ENCODE results near the gene SLC25A13. TPM values are rescaled to one million over a fixed set of nuclear protein-coding genes. Genes with fewer than 3 reads are reported as not detected.

SLC25A13 gene
- total and polyA plus RNA-seq, 2 of the 8 experiments (the other 6 are each of a cell fraction or from before 2014, with no cell fraction given) = 30.8 to 85.4 TPM

- no peak overlapping the region for H4K91ac ChIP-seq (replicated peaks; ENCODE audit: insufficient read length, low read length)
- 94% methylated on average over 2 of the region's 2 CpGs; no CpG with 5 or more reads in 1 of the 2 experiments for WGBS, 2 experiments (ENCODE audit: extremely low coverage in 1 of 2, insufficient coverage in 1 of 2, insufficient read length in 1 of 2, insufficient replicate concordance in 2 of 2, low coverage in 1 of 2, low lambda C conversion rate in 2 of 2, missing lambda C conversion rate in 1 of 2)
- TF ChIP-seq BCL11A (IDR thresholded peaks at IDR 0.05; ENCODE audit: low read depth in 2 of 2, low read length in 2 of 2) (no peak), JUN (IDR thresholded peaks at IDR 0.05; ENCODE audit: low read depth, low read length) (no peak), EP300 (IDR thresholded peaks at IDR 0.05; ENCODE audit: borderline replicate concordance in 1 of 2, low read depth in 2 of 2, low read length in 2 of 2) (no peak), KDM4A (IDR thresholded peaks at IDR 0.05; ENCODE audit: low read depth, low read length, severe bottlenecking) (no peak), FOSL1 (IDR thresholded peaks at IDR 0.05; ENCODE audit: insufficient read depth, low read depth, low read length) (no peak), E2F6 (IDR thresholded peaks at IDR 0.05) (no peak), KDM5A (IDR thresholded peaks at IDR 0.05; ENCODE audit: low read length) (no peak), TAF7 (optimal IDR thresholded peaks at IDR 0.05; ENCODE audit: borderline replicate concordance, low read depth, low read length) (no peak), CEBPB (IDR thresholded peaks at IDR 0.05; ENCODE audit: low read depth, low read length) (no peak), HDAC2 (IDR thresholded peaks at IDR 0.05; ENCODE audit: borderline replicate concordance in 1 of 2, low read depth in 2 of 2, low read length in 2 of 2) (no peak), PHF8 (conservative IDR thresholded peaks at IDR 0.05; ENCODE audit: low read depth, low read length) (no peak), CHD1 (IDR thresholded peaks at IDR 0.05; ENCODE audit: low read depth, low read length) (no peak), MAX (IDR thresholded peaks at IDR 0.05) (no peak)
Observed at GRCh38 chr7:96122746-96123145, 199.2 kb downstream of the SLC25A13 start.

More at GRCh38 chr7:96122746-96123145, 199.2 kb downstream of the SLC25A13 start:
- Histone ChIP-seq H3K79me1 (ENCODE audit: low read depth, low read length) (no peaks in the 10 kb centered on the region), H3K36me3 (ENCODE audit: control insufficient read depth in 2 of 4, insufficient read depth in 4 of 4, low read length in 3 of 4) (peaks cover 0 to 10% (median 3%) of the 10 kb centered on the region in 4 experiments; a peak in 3 of 8 replicates), H2BK5ac (ENCODE audit: low read depth, low read length) (no peak overlapping the region), H2BK12ac (ENCODE audit: low read depth, low read length) (no peak overlapping the region), H2AFZ (ENCODE audit: low read length) (no peak overlapping the region), H3K4me3 (ENCODE audit: extremely low read depth in 1 of 4, insufficient read depth in 2 of 4, low read depth in 3 of 4, low read length in 4 of 4) (no peak overlapping the region), H3K9me3 (ENCODE audit: insufficient read depth in 2 of 2, low read depth in 1 of 2, low read length in 1 of 2) (no peaks in the 10 kb centered on the region), H2BK20ac (ENCODE audit: low read length) (no peak overlapping the region), H4K8ac (ENCODE audit: extremely low read depth, insufficient read depth, low read length) (no peak overlapping the region), H3K56ac (replicated peaks; ENCODE audit: insufficient read length, low read depth, low read length) (no peak overlapping the region), H3K23me2 (ENCODE audit: low read depth, low read length) (no peaks in the 10 kb centered on the region), H4K20me1 (replicated peaks in 1 of 2; ENCODE audit: control insufficient read depth in 1 of 2, insufficient read depth in 2 of 2, low read length in 2 of 2) (peaks cover 0 to 1% of the 10 kb centered on the region in 2 experiments), H2AK5ac (ENCODE audit: low read depth, low read length) (no peak overlapping the region), H3K27ac (ENCODE audit: low read depth, low read length) (no peak overlapping the region), H3K27me3 (replicated peaks in 1 of 4; ENCODE audit: control insufficient read depth in 3 of 4, extremely low read depth in 1 of 4, insufficient read depth in 3 of 4, low read length in 3 of 4) (no peaks in the 10 kb centered on the region; a peak in 1 of 7 replicates), H3K79me2 (ENCODE audit: control insufficient read depth in 1 of 2, insufficient read depth in 2 of 2, low read length in 2 of 2) (no peaks in the 10 kb centered on the region), H2BK15ac (ENCODE audit: low read length) (no peak overlapping the region), H3K23ac (ENCODE audit: insufficient read length) (no peak overlapping the region), H2BK120ac (replicated peaks; ENCODE audit: low read depth, low read length) (no peak overlapping the region), H3K18ac (ENCODE audit: extremely low read depth, low read length) (no peak overlapping the region), H3K4me2 (ENCODE audit: insufficient read depth in 1 of 2, low read depth in 2 of 2, low read length in 2 of 2) (no peak overlapping the region), H4K5ac (ENCODE audit: insufficient read length, low read depth, low read length) (no peak overlapping the region), H3K4me1 (replicated peaks in 1 of 4; ENCODE audit: control insufficient read depth in 3 of 4, insufficient read depth in 4 of 4, low read length in 3 of 4) (peaks cover 0 to 6% (median 0%) of the 10 kb centered on the region in 4 experiments; a peak in 3 of 7 replicates), H3K14ac (ENCODE audit: insufficient read length) (no peak overlapping the region), H3K9ac (replicated peaks in 1 of 4; ENCODE audit: extremely low read depth in 1 of 4, low read depth in 3 of 4, low read length in 3 of 4) (no peak overlapping the region), H3K4ac (replicated peaks; ENCODE audit: insufficient read length, low read depth, low read length) (no peak overlapping the region)
- no peak for DNase-seq (ENCODE audit: low read depth in 1 of 2, low spot score in 2 of 2)
- FAIRE-seq = no peak
- POLR2A ChIA-PET (ENCODE audit: partially characterized antibody) = no interaction called here
- CTCF ChIA-PET (ENCODE audit: partially characterized antibody) = interaction anchor here (1.1 kb wide), 1 partner anchor 9 kb away, joined by 3 read pairs; no protein-coding TSS in a partner anchor

Data from H1 (cell line).